ENCODE results near the gene ACTRT2. TPM values are rescaled to one million over a fixed set of nuclear protein-coding genes. Genes with fewer than 3 reads are reported as not detected.

The ACTRT2 gene
- total RNA-seq, 2 experiments from 2014 or later, result not detected

DNA sequence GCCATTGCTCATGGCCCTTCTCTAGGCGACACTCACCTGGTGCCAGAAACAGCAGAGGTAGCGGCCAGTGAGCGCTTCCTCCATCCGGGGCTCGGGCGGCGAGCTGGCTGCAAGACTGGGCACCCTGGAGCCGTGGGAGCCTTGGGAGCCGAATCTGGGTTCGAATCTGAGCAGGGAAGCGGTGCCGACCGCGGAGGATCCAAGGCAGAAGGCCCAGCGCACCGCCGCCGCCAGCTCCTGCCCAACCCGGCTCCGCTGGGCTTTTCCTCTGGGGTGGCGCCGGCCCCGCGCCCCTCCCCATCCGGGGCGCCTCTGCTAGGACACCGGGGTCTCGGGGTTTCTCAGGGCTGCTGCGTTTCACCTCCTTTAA lies 46.0 kb downstream of the ACTRT2 start:
- Mint-ChIP-seq H3K36me3 (no peaks in the 10 kb centered on the region), H3K4me1 (peaks cover 2% of the 10 kb centered on the region), H3K27me3 (peaks cover 43% of the 10 kb centered on the region), H3K4me3 (no peak overlapping the region), H3K9me3 (no peaks in the 10 kb centered on the region), H3K27ac (no peak overlapping the region)
- no peak for DNase-seq

DNA sequence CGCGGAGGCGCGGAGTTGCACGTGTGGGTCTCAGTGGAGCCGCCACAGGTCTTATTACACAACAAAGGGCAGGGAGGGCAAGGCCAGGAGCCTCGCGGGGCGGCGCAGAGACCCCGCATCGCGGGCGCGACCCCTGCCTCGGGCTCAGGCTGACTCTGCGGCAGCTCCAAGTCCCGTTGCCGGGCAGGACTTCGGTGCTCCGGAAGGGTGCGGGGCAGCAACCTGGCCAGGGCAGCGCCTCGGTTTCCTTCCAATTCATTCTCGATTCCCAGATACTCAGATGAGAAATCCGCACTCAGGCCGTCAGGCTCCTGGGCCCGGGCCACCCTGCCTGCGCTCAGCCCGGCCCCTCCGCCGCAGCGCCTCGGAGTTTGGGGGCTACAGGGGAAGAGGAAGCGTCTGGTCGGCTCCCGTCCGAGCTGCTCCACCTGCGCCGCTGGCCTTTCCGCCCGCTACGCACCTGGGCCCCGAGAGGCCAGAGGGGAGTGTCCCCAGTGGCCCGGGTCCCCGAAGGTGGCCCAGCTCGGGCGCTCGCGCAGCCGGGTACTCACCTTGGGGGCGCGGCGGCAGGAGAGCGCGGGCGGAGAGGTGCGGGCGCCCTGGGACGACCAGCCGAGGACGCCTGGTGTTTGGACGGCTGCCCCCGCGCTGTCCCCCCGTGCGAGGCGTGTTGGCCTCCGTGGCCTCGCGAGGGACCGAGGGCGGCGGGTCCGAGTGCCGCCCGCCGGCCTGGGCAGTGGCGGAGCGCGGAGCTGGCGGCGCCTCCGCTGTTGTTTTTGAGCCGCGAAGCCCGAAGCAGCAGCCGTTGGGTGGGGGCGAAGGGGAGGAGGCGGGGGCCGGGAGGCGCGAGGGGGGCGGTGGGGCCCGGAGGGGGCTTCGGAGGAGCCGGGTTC lies 46.6 kb downstream of the ACTRT2 start:
- peaks cover 46% of the 10 kb centered on the region for H3K27me3 Mint-ChIP-seq

DNA sequence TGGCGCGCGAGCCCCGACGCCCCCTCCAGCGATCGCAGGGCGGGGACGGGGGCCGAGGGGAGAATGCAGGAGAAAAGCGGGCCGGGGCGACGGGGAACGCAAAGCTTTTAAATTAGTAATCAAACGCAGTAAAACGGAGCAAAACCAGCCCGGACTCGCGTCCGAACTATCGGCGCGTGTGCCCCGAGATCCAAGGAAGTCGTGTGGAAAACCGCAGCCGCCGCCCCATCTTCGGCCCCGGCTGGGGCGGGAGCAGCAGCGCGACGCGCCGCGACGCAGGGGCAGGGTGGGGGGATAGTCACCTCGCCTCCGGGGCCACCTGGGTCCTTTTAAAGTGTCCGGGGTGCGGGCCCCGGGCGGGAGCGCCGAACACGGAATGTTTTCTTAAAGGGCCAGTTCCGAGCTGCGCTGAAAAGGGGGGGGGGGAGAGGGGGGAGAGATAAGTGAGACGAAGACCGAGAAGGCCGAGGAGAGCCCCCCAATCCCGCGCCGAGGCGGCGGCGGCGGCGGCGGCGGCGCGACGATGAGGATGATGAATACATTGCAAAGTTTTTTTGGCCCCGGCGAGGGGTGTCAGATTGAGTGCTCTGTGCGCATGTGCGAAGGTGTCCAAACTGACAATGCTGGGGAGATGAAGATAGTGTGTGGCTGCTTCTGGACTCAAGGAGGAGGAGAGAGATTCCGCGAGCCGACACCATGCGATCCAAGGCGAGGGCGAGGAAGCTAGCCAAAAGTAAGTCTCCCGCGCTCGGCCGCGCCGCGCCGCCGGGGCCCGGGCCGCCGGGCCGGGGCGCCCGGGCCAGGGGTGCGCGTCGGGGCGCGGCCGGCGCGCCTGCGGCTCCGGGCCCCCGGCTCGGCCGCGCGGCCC lies 47.5 kb downstream of the ACTRT2 start, which contains the start of gene PRDM16:
Gene PRDM16, plus strand, starts transcription at position 640 of the 868 bp plus-strand sequence. Its CDS starts 57 bp downstream, at position 697.
- H3K4me3 Mint-ChIP-seq, result peak within 1 kb of the TSS; percentile 79
- peak within 1 kb of the TSS; percentile 54 for H3K27ac Mint-ChIP-seq
- DNase-seq, result peak; percentile 36
- H3K36me3 Mint-ChIP-seq, result no peaks in the 10 kb centered on the region
- H3K9me3 Mint-ChIP-seq, result no peaks in the 10 kb centered on the region
- H3K4me1 Mint-ChIP-seq, result peaks cover 2% of the 10 kb centered on the region
- H3K27me3 Mint-ChIP-seq, result peaks cover 50% of the 10 kb centered on the region

More for the DNA sequence above, 46.6 kb downstream of the ACTRT2 start:
- no peak overlapping the region for H3K4me3 Mint-ChIP-seq
- no peak overlapping the region for H3K27ac Mint-ChIP-seq
- peaks cover 2% of the 10 kb centered on the region for H3K4me1 Mint-ChIP-seq
- no peak for DNase-seq
- H3K9me3 Mint-ChIP-seq, result no peaks in the 10 kb centered on the region
- H3K36me3 Mint-ChIP-seq, result no peaks in the 10 kb centered on the region

DNA sequence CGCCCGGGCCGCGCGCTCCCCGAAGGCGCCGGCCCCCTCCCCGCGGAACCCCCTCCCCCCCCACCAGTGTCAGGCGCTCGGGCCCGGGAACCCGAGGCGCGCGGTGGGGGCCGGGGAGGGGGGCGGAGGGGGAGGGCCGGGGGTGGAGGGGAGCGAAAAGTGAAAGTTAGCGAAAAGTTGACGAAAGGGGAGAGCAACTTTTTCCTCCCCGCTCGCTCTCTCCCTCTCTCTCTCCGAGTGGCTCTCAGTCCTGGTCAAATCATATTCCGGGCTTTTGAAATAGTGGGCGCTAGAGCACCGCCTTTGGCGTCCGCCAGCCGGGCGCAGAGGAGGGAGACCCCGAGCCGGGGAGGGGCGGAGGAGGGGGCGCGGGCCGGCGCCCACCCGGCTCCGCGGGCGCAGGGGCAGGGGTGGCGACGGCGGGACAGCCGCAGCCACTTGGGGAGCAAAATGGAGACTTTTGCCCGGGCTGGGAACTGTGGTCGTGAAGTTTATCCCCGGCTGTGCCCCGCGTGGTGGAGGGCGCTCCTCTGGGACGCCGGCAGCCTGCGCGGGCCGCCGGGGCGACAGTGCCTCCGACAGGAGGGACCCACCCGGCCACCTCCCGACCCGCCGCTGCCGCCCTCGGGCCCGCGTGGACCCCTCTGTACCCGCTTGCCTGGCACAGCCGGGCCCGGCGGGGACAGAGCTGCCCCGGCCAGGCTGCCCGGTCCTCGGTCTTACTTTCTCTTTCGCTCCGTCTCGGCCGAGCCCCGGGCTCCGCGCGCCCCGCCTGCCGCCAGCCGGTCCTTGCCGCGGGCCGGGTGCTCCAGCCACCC lies 48.4 kb downstream of the ACTRT2 start:
- no peaks in the 10 kb centered on the region for H3K36me3 Mint-ChIP-seq
- H3K4me3 Mint-ChIP-seq, result peak overlapping the region; percentile 47
- H3K27me3 Mint-ChIP-seq, result peaks cover 57% of the 10 kb centered on the region
- DNase-seq, result peak; percentile 26
- H3K4me1 Mint-ChIP-seq, result peaks cover 2% of the 10 kb centered on the region
- no peak overlapping the region for H3K27ac Mint-ChIP-seq
- no peaks in the 10 kb centered on the region for H3K9me3 Mint-ChIP-seq

DNA sequence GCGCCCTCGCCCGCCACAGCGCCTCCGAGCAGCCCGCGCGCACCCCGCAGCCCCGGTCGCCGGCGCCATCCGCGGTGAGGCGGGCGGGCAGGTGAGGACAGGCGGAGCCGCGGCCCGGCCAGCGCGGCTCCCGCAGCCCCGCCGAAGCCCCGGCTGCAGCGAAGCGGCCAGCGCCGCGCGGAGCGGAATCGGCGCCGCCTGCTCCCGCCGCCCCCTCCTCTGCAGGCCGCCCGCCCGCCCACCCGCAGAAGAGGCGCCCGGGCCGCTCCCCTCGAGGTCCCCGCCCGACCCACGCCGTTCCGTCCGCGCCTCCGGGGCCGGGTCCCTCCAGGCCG lies 49.0 kb downstream of the ACTRT2 start:
- Mint-ChIP-seq H3K9me3 (no peaks in the 10 kb centered on the region), H3K4me3 (no peak overlapping the region), H3K27ac (no peak overlapping the region), H3K36me3 (no peaks in the 10 kb centered on the region), H3K27me3 (peaks cover 55% of the 10 kb centered on the region), H3K4me1 (peaks cover 2% of the 10 kb centered on the region)
- DNase-seq, result no peak

DNA sequence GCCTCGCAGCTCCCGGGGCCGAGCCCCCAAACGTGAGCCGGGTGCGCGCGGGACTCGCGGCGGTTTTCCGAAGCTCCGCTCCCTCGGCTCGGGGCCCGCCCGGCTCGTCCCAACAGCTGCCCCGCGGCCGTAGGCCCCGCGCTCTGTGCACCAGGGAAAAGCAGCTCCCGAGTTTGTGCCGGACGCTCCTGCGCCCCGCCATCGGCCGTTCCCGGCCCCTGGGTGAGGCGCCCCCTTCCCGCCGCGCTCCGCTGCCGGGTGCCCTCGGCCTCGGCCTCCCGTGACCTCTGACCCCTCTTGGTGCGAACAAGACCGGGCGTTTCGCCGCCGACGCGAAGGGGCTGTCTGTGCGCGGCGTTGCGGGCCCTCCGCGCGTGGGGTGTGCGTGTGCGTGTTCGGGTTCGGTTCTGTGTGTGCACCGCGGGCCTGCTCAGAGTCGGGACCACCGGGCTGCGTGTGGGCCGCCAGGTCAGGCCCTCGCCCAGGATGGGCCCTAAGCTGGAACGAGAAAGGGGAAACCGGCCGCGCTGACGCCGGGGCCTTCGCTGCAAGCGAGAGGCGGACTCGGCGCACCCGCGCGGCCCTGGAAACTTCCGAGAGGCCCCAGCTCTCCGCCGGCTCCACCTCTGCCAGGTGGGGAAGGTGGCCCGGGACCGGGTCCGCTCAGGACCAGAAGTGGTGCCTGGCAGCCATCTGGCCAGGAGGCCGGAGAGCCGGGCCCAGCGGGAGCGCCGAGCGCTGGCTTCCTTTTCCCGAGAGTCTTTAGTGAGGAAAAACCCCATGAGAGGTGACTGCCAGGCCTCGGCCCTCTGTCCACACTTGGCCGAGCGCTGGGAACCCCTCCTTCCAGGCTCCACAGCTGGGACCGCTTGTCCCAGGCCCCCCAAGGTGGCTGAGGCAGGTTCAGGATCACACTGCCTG lies 49.6 kb downstream of the ACTRT2 start:
- H3K4me1 Mint-ChIP-seq, result peaks cover 2% of the 10 kb centered on the region
- H3K27me3 Mint-ChIP-seq, result peaks cover 56% of the 10 kb centered on the region
- DNase-seq, result no peak
- H3K27ac Mint-ChIP-seq, result no peak overlapping the region
- no peaks in the 10 kb centered on the region for H3K9me3 Mint-ChIP-seq
- no peaks in the 10 kb centered on the region for H3K36me3 Mint-ChIP-seq
- H3K4me3 Mint-ChIP-seq, result no peak overlapping the region

DNA sequence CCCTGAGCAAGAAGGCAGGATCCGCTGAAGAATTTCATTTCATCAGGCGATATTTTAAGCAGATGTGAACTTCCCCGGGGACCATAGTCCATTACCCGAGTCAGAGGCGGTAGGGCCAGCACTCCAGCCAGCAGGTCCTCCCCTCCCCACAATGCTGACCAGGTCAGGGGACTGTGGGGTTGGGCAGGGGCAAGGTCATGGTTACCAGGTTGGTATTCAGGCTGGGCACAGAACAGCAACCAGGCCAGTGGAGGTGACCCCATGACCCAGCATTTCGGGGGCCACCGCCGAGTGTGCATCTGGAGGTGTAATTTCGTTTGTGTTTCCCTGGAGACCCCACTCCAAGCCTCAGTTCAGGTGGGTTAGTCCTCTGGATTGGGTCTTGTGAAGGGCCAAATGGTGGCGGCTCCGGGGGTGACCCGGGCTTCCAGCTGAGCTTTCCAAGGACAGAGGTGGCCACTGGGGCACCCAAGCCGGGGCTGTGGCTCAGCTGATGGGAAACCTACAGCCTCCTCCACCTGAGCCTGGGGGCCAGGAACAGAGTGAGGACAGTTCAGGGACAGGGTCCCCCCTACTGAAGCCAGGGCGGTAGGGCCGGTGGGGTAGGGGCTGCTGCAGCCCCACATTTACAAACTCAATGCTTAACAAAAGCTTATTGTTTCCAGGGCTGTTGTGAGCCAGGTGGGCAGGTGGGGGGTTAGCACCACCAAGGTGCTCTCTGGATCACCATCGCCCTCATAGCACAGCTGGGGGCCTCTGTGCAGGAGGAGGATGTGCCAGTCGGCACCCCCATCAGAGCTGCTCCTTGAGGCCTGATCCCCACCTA lies 50.5 kb downstream of the ACTRT2 start:
- H3K27me3 Mint-ChIP-seq, result peaks cover 55% of the 10 kb centered on the region
- no peak overlapping the region for H3K4me3 Mint-ChIP-seq
- no peaks in the 10 kb centered on the region for H3K9me3 Mint-ChIP-seq
- no peaks in the 10 kb centered on the region for H3K36me3 Mint-ChIP-seq
- no peak overlapping the region for H3K27ac Mint-ChIP-seq
- DNase-seq, result no peak
- peaks cover 2% of the 10 kb centered on the region for H3K4me1 Mint-ChIP-seq

Other genes starting within 250 kb of the ACTRT2 start
- gene TTC34, start 219.8 kb upstream of the ACTRT2 start, total RNA-seq, result under 1 TPM; 0.48 to 0.58 TPM
- gene PRDM16, start 47.7 kb downstream of the ACTRT2 start, total RNA-seq, result under 1 TPM; 0.06 to 0.12 TPM